Right renal cortex interstitium (tissue), 3 donors: ENCODE measurements around the gene SERTAD2. TPM values are rescaled to one million over a fixed set of nuclear protein-coding genes. Genes with fewer than 3 reads are reported as not detected.

Experiments used
- DNase-seq, 3 donors: peaks; one replicate each; pipeline ENCODE4 v3.0.0-alpha.2; 2013; ENCODE audit warnings: low read depth in 3 of 3, low spot score in 2 of 3
- polyA plus RNA-seq, 3 donors: library from polyadenylated mRNA; unstranded; fragments of 120-200 nt; gene quantifications; one replicate each; pipeline ENCODE4 v1.2.1, GENCODE V29; 2013; ENCODE audit not compliant: insufficient read length in 3 of 3

Gene SERTAD2
- polyA plus RNA-seq, 3 donors, result 23.0 to 25.8 (median 25.6) TPM

DNA sequence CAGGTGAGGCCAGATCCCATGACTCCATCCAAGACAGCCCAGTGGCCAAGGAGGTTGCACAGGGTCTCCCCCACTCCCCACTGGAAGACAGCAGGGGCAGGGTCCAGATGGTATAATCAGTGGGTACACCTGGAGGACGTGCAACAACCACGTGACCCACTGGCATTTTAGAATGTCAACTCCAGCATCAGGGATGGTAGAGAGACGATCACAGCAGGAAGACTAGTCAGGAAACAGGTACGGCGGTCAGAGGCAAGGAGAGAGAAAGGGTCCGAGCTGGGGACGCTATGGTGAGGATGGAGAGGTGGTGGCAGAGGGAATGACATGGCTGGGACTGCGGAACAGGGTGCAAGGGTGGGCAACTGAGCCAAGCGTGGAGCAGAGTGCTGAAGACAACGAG is 23.0 kb downstream of the SERTAD2 start:
- DNase-seq, result no peak

DNA sequence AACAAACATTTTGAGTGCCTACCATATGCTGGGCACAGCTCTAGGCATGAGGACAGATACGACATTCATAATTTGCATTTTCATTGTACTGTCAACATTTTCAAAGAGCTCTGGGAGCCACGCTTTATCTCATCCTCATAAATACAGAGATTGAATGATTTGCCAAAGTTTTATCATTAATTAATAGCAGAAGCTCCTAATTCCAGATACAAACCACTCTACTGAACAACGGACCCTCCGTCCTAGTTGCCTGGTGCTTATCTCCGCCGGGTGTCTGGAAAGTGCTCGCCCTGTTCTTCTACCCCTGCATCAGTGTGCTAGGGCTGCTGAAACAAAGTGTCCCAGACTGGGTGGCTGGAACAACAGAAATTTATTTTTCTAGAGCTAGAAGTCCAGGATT is 23.8 kb downstream of the SERTAD2 start:
- DNase-seq, result no peak

DNA sequence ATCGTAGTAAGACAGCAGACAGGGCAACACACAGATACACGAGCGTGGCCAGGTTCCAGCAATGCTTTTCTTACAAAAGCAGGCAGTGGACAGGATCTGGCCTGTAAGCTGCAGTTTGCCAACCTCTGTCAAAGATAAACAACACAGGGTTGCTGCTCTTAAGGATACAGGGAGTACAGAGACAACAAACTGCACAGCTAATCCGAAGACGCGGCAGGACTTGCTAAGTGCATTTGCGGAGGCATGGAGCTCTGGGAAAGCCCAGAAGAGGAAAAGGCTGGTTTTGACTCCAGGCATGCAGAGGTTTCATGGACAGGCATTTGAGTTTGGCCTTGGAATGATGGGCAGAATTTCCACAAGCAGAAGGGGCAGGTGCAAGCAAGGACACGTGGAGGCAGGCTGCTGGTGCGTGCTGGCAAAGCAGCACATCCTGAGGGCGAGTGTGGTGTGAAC is 24.4 kb downstream of the SERTAD2 start:
- no peak for DNase-seq

- no peak for DNase-seq
These were observed 25.6 kb downstream of the SERTAD2 start for GRCh38 chr2:64627860-64628841.

DNA sequence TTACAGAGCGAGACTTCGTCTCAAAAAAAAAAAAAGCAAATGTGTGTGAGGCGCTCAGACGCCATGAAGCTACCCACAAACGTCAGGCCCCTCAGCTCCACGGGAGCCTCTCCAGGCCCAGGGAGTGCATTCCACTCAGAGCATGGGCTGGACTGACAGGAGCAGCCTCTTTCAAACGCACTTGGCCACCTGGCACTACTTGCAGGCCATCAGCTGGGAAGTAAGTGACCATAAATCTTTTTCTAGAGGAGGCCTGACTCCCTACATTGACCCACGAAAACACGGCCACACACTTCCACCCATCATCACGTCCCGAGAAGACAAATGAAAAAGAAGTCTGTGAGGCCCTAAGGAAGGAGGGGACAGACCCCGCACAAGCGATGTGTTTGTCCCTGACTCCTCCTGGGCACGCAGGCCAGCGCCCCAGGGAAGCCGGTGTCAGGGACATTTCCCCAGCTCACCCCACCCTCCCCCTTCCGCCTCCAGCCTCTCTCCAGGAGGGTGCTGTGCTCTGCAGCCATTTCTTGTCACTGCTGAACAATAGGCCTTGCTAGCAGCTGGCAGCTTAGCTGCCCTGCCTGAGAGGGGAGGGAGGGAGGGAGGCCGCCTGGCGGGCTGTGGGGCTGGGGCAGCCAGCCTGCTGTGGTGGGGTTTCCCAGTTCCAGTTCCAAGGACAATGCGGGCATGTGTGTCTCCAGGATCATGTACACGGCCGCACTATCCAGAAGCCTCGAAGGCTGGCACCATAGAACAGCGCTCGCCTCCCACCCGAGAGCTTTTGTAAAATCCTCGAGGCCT is 26.6 kb downstream of the SERTAD2 start:
- no peak for DNase-seq

GRCh38 chr2:64626146-64626809 is 27.4 kb downstream of the SERTAD2 start:
- no peak for DNase-seq

- DNase-seq, result no peak
These were observed 28.2 kb downstream of the SERTAD2 start for GRCh38 chr2:64625299-64626145.

- DNase-seq, result no peak
These were observed 28.9 kb downstream of the SERTAD2 start for GRCh38 chr2:64624862-64625261.

DNA sequence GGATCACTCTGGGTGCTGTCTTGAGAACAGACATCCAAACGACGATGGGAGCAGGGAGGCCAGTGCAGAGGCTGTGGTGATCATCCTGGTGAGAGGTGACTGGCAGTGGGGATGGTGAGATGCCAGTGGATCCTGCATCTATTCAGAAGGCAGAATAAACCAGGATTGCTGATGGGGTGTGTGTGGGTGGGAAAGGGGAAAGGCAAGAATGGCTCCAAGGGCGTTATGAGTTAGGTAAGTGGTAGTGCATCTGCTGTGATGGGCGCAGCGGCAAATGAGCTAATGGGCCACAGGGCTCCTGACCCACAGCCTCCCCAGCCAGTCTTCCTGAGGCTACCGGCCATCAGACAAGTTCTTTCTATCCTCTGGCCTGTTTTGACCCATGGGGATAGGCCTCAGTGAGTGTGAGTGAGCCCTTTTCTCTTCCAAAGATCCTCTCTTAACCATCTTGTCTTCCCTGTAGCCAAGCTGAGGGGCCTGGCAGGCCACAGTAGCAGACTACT is 29.6 kb downstream of the SERTAD2 start:
- no peak for DNase-seq

GRCh38 chr2:64623242-64623850 is 30.4 kb downstream of the SERTAD2 start:
- DNase-seq, result no peak

- no peak for DNase-seq
These were observed 31.1 kb downstream of the SERTAD2 start for GRCh38 chr2:64622443-64623241.

GRCh38 chr2:64620661-64621060 is 33.1 kb downstream of the SERTAD2 start:
- no peak for DNase-seq

GRCh38 chr2:64617631-64618151 is 36.0 kb downstream of the SERTAD2 start:
- no peak for DNase-seq

DNA sequence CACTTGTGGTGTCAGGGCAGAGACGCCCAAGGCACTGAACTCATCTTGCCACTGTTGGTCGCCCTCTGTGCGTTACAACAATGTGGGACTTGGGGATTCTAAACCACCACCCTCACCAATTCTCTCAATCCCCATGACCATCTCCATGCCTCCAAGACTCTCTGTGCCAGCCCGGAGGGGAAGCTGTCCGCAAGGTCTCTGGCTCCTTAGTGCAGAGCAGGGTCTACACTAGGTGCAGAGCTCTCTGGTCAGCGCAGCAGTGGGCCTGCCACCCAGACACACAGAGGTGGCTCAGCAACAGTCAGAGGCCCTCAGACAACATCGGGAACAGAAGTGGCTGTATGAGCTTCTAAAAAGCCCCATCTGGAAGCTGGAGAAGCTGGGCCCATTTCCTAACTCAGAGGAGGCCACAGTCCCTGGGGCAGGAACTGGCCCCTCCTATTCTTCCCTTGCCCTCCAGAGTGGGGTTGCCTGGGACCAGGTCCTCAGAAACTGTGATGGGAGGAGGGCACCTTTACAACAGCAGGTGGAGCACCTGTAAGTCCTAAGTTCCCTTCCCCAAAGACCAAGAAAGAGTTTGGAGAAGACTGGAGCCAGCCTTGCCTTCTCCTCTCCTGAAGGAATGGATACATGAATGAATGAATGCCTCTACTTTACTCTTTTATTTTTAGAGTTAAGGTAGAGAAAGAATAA is 37.7 kb downstream of the SERTAD2 start:
- DNase-seq, result no peak

DNA sequence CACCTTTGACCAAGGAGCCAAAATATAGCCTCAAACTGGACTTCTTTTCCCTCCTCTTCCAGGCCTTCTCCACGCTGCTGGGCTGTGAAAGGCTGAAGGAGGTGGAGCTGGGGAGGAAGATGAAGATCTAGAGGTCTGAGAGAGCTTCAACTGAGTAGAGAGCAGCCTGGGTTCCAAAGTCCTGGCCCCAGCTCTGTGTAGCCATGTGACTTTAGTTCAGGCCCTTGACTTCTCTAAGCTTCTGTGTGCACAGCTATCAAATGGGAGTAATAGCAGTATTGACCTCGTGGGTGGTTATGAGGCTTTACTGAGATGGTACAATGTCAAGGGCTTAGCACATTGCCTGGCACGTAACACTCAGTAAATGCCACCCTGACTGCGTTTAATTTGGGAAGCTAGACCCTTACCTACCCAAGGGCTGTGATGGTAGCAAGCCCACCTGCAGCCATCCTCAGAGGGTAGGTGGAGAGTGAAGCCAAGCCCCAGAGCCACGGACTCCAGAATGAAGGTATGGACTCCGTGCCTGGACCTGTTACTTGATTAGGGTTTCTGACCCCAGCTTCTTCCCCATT is 38.4 kb downstream of the SERTAD2 start:
- DNase-seq, result no peak

DNA sequence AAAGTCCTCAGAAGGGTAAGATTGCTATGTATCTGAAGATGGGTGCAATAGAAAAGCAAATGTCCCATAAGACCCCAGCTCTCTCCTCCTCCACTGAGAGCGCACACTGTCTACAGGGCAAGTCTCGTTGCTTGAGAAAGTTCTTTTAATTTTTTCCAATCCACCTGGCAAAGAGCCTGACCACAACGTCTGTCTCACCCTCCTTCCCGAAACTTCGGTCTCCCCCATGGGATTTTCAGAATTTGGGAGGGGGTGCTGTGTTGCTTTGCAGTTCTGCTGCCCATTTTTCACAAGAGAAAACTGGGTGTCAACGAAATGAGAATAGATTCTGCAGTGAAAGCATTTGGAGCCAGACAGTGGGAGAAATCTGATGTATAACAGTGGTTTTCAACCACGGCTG is 40.4 kb downstream of the SERTAD2 start:
- DNase-seq, result no peak

DNA sequence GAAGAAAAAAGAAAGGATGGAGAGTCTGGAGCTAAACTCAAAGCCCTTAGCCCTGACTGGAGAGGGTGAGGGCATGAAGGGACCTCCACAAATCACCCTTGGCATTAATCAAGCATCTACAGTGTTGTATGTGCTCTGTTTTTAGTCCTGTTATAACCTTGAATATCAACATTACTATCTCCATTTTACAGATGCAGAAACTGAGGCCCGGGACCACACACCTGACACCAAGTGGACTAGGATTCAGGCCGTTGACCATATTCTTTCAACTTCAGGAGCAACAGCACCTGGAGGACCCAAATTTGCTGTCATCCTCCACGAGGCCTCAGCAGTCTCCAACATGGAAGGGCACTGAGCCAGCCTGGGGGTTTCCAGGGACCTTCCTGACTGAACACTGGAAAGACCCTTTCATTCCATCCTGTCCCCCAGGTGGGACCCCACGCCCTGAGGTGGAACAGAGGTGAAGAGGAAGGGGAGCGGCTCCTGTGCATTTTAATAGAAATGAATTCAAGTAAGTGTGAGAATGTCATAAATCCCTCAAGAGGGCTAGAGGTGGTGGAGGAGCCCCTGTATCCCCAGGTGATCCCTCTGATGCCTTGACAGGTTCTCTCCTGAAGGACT is 41.0 kb downstream of the SERTAD2 start:
- DNase-seq, result no peak
